SK-N-SH (cell line): ENCODE measurements around the gene LIME1.

Source experiments
- CTCF ChIP-seq: fragments of 200-600 bp; sonication (generic); IDR thresholded peaks from 2 replicates; pipeline ENCODE4 v1.6.1; 2017; ENCODE audit warnings: antibody characterized with exemption, mild to moderate bottlenecking, moderate library complexity
- EP300 ChIP-seq, 2 experiments: IDR thresholded peaks; 2 replicates each; pipeline versions ENCODE4 v1.4.0 to v1.6.1; 2012; ENCODE audit warnings: borderline replicate concordance in 1 of 2, low read depth in 1 of 2, low read length in 1 of 2
- EZH2phosphoT487 ChIP-seq: fragments of 200-600 bp; sonication (generic); IDR thresholded peaks from 2 replicates; pipeline ENCODE4 v1.6.1; 2017; ENCODE audit warnings: low read depth, mixed run types, mild to moderate bottlenecking, antibody characterized with exemption, moderate library complexity, borderline replicate concordance
- GABPA ChIP-seq: IDR thresholded peaks from 2 replicates; pipeline ENCODE4 v1.4.0; 2012; ENCODE audit warnings: low read depth, mild to moderate bottlenecking
- IRF3 ChIP-seq: fragments of 150-350 bp; IDR thresholded peaks from 2 replicates; pipeline ENCODE4 v1.6.1; 2016; ENCODE audit warnings: mild to moderate bottlenecking, low read depth, low read length
- POLR2AphosphoS5 ChIP-seq: IDR thresholded peaks from 2 replicates; pipeline ENCODE4 v1.6.1; 2012; ENCODE audit warnings: low read depth, low read length
- RAD21 ChIP-seq: IDR thresholded peaks from 2 replicates; pipeline ENCODE4 v1.6.1; 2012; ENCODE audit warnings: mild to moderate bottlenecking, low read length
- REST ChIP-seq: IDR thresholded peaks from 2 replicates; pipeline ENCODE4 v1.6.1; 2012; ENCODE audit warnings: mild to moderate bottlenecking, low read depth, low read length, moderate library complexity
- RFX5 ChIP-seq: IDR thresholded peaks from 2 replicates; pipeline ENCODE4 v1.6.1; 2012; ENCODE audit warnings: mild to moderate bottlenecking, improper control_type of control experiment, low read length
- RXRA ChIP-seq: IDR thresholded peaks from 2 replicates; pipeline ENCODE4 v1.4.0; 2012; ENCODE audit warnings: low read depth, mild to moderate bottlenecking, borderline replicate concordance
- SIN3A ChIP-seq: IDR thresholded peaks from 2 replicates; pipeline ENCODE4 v1.6.1; 2012; ENCODE audit warnings: low read depth, mild to moderate bottlenecking, low read length, moderate library complexity, borderline replicate concordance
- TAF1 ChIP-seq: IDR thresholded peaks from 2 replicates; pipeline ENCODE4 v1.6.1; 2012; ENCODE audit warnings: low read depth, mild to moderate bottlenecking, low read length, moderate library complexity, borderline replicate concordance
- TCF12 ChIP-seq: IDR thresholded peaks from 2 replicates; pipeline ENCODE4 v1.4.0; 2012
- YY1 ChIP-seq: IDR thresholded peaks from 2 replicates; pipeline ENCODE4 v1.4.0; 2012; ENCODE audit warnings: low read depth, mild to moderate bottlenecking

- TF ChIP-seq POLR2AphosphoS5 (no peak), CTCF (no peak), TCF12 (no peak), YY1 (no peak), REST (no peak), EZH2phosphoT487 (no peak), RFX5 (no peak), EP300 (IDR thresholded peaks at IDR 0.05; ENCODE audit: borderline replicate concordance in 1 of 2, low read depth in 1 of 2, low read length in 1 of 2) (no peak), SIN3A (no peak), RXRA (no peak), GABPA (no peak), RAD21 (no peak), TAF1 (no peak), IRF3 (no peak)
Observed at GRCh38 chr20:63733579-63734081, 2.8 kb upstream of the LIME1 start.
